AG10803 (cell line): Measurements from ENCODE around the gene NCK2.

ENCODE experiments used
- DNase-seq: peaks from one replicate; pipeline ENCODE4 v3.0.0; 2010; ENCODE audit warnings: low read depth
- H3K4me3 ChIP-seq: 2 replicates; pipeline ENCODE4 v1.5.1; 2011; ENCODE audit warnings: mild to moderate bottlenecking, low read length, control low read depth
- TF ChIP-seq, protein P1 (sequence below): conservative IDR thresholded peaks from 2 replicates; pipeline ENCODE4 v1.5.1; 2011; ENCODE audit warnings: mild to moderate bottlenecking, low read length, control low read depth, inconsistent platforms

NCK2 gene

DNA sequence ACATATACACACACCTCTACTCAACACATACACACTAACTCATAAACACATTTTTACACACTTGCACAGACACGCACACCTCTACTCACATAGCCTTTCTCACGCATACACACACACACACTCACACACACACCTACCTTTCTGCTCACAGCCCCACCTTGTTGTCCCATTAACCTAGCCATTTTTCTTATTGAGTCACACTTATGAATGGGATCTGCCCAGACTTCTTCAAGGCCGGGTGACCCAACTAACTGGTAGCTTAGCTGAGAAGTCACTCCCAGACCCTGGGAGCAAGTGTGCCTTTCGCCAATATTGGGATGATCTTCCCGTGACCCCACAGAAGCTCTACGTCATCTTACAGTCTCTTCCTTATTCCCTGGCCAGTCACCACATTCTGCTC is 192.2 kb downstream of the NCK2 start:
- no peak overlapping the region for H3K4me3 ChIP-seq
- no peak for DNase-seq
- TF ChIP-seq, protein P1, sequence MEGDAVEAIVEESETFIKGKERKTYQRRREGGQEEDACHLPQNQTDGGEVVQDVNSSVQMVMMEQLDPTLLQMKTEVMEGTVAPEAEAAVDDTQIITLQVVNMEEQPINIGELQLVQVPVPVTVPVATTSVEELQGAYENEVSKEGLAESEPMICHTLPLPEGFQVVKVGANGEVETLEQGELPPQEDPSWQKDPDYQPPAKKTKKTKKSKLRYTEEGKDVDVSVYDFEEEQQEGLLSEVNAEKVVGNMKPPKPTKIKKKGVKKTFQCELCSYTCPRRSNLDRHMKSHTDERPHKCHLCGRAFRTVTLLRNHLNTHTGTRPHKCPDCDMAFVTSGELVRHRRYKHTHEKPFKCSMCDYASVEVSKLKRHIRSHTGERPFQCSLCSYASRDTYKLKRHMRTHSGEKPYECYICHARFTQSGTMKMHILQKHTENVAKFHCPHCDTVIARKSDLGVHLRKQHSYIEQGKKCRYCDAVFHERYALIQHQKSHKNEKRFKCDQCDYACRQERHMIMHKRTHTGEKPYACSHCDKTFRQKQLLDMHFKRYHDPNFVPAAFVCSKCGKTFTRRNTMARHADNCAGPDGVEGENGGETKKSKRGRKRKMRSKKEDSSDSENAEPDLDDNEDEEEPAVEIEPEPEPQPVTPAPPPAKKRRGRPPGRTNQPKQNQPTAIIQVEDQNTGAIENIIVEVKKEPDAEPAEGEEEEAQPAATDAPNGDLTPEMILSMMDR, result no peak

DNA sequence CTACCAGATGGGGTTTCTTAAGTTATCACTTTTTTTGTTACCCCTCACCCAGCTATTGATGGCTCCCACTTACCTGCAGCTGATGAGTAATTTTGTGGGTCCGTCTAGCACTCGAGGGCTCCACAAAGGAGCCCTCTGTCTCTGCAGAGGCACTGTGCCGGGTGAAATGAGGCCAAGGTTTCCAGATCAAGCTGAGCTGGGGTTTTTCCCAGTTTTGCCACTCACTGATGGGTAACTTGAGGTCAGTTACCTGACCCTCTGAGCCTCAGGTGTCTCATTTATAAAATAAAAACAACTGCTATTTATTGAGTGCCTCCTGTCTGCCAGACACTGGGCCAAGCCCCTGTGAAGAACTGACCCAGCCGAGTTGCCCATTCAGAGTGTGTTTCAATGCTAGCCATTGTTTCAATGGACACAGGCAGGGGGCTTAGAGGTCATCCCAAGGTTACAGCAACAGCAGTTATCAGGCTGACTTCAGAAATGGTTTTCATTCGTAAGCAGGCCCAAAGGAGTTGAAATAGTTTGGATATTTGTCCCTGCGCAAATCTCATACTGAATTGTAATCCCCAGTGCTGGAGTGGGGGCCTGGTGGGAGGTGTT is 192.9 kb downstream of the NCK2 start:
- TF ChIP-seq, protein P1, result no peak
- DNase-seq, result no peak

More for the DNA sequence above, 192.9 kb downstream of the NCK2 start:
- H3K4me3 ChIP-seq, result no peak overlapping the region
